B cell (primary cell): Measurements from ENCODE around the gene ATIC. TPM values are rescaled to one million over a fixed set of nuclear protein-coding genes. Genes with fewer than 3 reads are reported as not detected.

Source experiments
- ATAC-seq: fragments of 200-7000 bp; cut with Tn5 transposase; one replicate; pipeline ENCODE4 v1.10.0; 2021; ENCODE audit warnings: low read depth, mild to moderate bottlenecking, moderate number of reproducible peaks, moderate library complexity
- CTCF ChIA-PET: fragments of 350-600 bp; sonication (Branson Sonifier 250); formaldehyde crosslinking; loops from one replicate; lab custom pipeline; 2021; ENCODE audit warnings: antibody characterized with exemption, inconsistent platforms; lab: Charles Lee
- POLR2A ChIA-PET: fragments of 350-600 bp; sonication (Branson Sonifier 250); formaldehyde crosslinking; loops from one replicate; lab custom pipeline; 2021; ENCODE audit warnings: antibody characterized with exemption; lab: Charles Lee
- DNase-seq: peaks from one replicate; pipeline ENCODE4 v3.0.0; 2013
- H2AFZ ChIP-seq: 2 replicates; pipeline ENCODE4 v1.6.1; 2012; ENCODE audit warnings: mild to moderate bottlenecking, low read depth, low read length; ENCODE audit not compliant: insufficient read depth, poor library complexity, severe bottlenecking
- H3K27ac ChIP-seq, 2 donors: 1 replicate in 1 of 2; 2 replicates in 1 of 2; pipeline ENCODE4 v1.5.1; 2012 to 2013; ENCODE audit warnings: low read length in 2 of 2, mild to moderate bottlenecking in 2 of 2, moderate library complexity in 1 of 2
- H3K27me3 ChIP-seq, 4 experiments: fragments of 200-600 bp in 1 of 4; sonication (generic) in 1 of 4; replicated peaks in 1 of 4; 1 replicate in 2 of 4; 2 replicates in 2 of 4; pipeline versions ENCODE4 v1.6.1 to v1.7.0; 2013 to 2016; ENCODE audit warnings: low read length in 3 of 4, mild to moderate bottlenecking in 2 of 4, mixed read lengths in 1 of 4, moderate library complexity in 1 of 4; ENCODE audit not compliant: insufficient read depth in 4 of 4, control insufficient read depth in 3 of 4; ENCODE audit errors: control extremely low read depth in 1 of 4
- H3K36me3 ChIP-seq, 2 experiments: replicated peaks in 1 of 2; 1 replicate in 1 of 2; 2 replicates in 1 of 2; pipeline versions ENCODE4 v1.6.1 to v1.7.1; 2013; ENCODE audit warnings: low read length in 1 of 2; ENCODE audit not compliant: insufficient read depth in 2 of 2, control insufficient read depth in 1 of 2; ENCODE audit errors: control extremely low read depth in 1 of 2, extremely low read depth in 1 of 2
- H3K4me1 ChIP-seq, 2 donors: fragments of 200-600 bp in 1 of 2; sonication (generic) in 1 of 2; 1 replicate in 1 of 2; 2 replicates in 1 of 2; pipeline versions ENCODE4 v1.5.1 to v1.6.1; 2013 to 2017; ENCODE audit warnings: low read length in 2 of 2; ENCODE audit not compliant: control insufficient read depth in 2 of 2, insufficient read depth in 2 of 2
- H3K4me2 ChIP-seq: replicated peaks from 2 replicates; pipeline ENCODE3; 2012; ENCODE audit warnings: mild to moderate bottlenecking, low read depth, low read length; ENCODE audit not compliant: poor library complexity, severe bottlenecking
- H3K4me3 ChIP-seq, 5 experiments: fragments of 200-600 bp in 1 of 5; sonication (generic) in 1 of 5; 1 replicate in 3 of 5; 2 replicates in 2 of 5; pipeline versions ENCODE4 v1.5.1 to v1.7.0; 2011 to 2016; ENCODE audit warnings: low read length in 4 of 5, mild to moderate bottlenecking in 4 of 5, low read depth in 2 of 5, control low read depth in 1 of 5, moderate library complexity in 1 of 5; ENCODE audit not compliant: insufficient read depth in 1 of 5; ENCODE audit errors: control extremely low read depth in 1 of 5, extremely low read depth in 1 of 5
- H3K79me2 ChIP-seq: fragments of 200-600 bp; sonication (generic); one replicate; pipeline ENCODE4 v1.6.0; 2016; ENCODE audit warnings: low read length; ENCODE audit not compliant: control insufficient read depth, insufficient read depth
- H3K9ac ChIP-seq: fragments of 200-600 bp; sonication (generic); 2 replicates; pipeline ENCODE4 v1.6.1; 2017; ENCODE audit warnings: mild to moderate bottlenecking, low read length, moderate library complexity
- H3K9me3 ChIP-seq, 3 donors: one replicate each; pipeline versions ENCODE4 v1.6.1 to v1.7.1; 2013; ENCODE audit warnings: low read length in 2 of 3; ENCODE audit not compliant: control insufficient read depth in 2 of 3, insufficient read depth in 1 of 3; ENCODE audit errors: control extremely low read depth in 1 of 3
- H4K20me1 ChIP-seq: 2 replicates; pipeline ENCODE4 v1.6.0; 2012; ENCODE audit warnings: mild to moderate bottlenecking, low read length; ENCODE audit not compliant: insufficient read depth, control insufficient read depth, poor library complexity, severe bottlenecking
- H3K27ac Mint-ChIP-seq: one replicate; pipeline ENCODE4 v1.8.0; 2021; ENCODE audit warnings: mixed read lengths
- H3K27me3 Mint-ChIP-seq: one replicate; pipeline ENCODE4 v1.8.0; 2021; ENCODE audit warnings: mixed read lengths
- H3K4me1 Mint-ChIP-seq: one replicate; pipeline ENCODE4 v1.8.0; 2021; ENCODE audit warnings: mixed read lengths
- H3K4me3 Mint-ChIP-seq: one replicate; pipeline ENCODE4 v1.8.0; 2021; ENCODE audit warnings: mixed read lengths
- H3K9me3 Mint-ChIP-seq: one replicate; pipeline ENCODE4 v1.8.0; 2022; ENCODE audit warnings: mixed read lengths; ENCODE audit not compliant: insufficient read depth
- EZH2 ChIP-seq: IDR thresholded peaks from 2 replicates; pipeline ENCODE4 v1.6.1; 2012; ENCODE audit warnings: borderline replicate concordance, low read depth, mild to moderate bottlenecking, moderate library complexity, low read length; ENCODE audit not compliant: insufficient read depth, poor library complexity, severe bottlenecking
- WGBS: methylation state at CpG from one replicate; pipeline ENCODE4 v1.1.5; 2013; ENCODE audit warnings: missing lambda C conversion rate; ENCODE audit not compliant: insufficient coverage; 5-methylcytosine and 5-hydroxymethylcytosine counted together
- intact Hi-C: fragments of 100-400 bp; cut with micrococcal nuclease; formaldehyde crosslinking; loops from one replicate; pipeline ENCODE4 v1.10.0; 2022
- polyA plus RNA-seq: library from polyadenylated mRNA; depleted of rRNA; stranded (reverse); fragments of >200 nt; gene quantifications from 2 replicates; pipeline ENCODE4 v1.2.3, GENCODE V29; 2012
- total RNA-seq, 2 donors: library from RNA; stranded (reverse); fragments of 120-200 nt in 1 of 2; gene quantifications; 1 replicate in 1 of 2; 2 replicates in 1 of 2; pipeline versions ENCODE4 v1.2.3 to v1.2.4, GENCODE V29; 2013 to 2022
- TF ChIP-seq, protein P1 (sequence below): fragments of 200-600 bp; IDR thresholded peaks from one replicate; pipeline ENCODE4 v1.8.0; 2022; ENCODE audit warnings: antibody characterized with exemption, mild to moderate bottlenecking

Gene ATIC
- total and polyA plus RNA-seq, 2 donors (not counting 1 experiment from before 2014, with no cell fraction given) = 55.4 to 80.4 TPM

DNA sequence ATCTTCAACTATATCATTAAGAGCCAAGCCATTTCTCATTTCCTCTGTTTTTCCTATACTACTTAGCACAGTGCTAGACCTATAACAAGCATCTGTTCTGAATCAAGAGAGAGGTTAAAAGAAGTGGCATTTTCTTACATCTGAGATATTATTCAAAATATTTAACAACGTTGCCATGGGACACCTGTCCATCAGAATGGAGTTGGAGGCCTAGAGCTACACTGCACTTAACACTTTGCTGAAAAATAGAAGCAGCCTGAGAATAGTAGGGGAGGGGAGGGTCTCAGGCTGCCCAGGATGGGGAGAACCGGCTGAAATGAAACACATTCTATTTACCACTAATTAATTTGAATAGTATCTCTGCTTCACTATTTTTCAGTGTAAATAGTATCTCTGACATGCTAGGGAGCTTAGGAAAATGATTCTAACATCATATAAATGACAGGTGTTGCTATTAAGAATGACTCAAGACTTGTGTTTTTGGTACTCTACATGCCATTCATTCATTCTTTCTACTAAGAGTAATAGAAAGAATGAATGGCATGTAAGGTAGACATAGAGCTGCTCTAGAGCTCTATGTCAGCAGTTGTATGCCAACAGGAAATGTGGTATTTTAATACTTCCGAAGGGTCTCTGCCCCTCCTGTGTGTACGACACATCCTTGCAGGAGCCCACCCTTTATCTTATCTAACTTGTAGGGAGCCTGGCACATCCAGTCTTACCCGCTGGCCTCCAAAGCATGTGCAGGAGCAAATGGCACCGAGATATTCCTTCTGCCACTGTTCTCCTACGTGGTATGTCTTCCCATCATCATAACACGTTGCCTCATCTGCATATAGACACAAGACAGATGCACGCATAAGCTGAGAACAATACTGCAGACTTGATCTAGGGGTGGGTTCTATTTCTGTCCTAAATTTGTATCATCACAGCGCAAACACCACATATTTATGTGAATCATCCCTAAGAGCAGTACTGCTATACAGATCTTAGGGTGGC lies 52.6 kb downstream of the ATIC start:
- 96% methylated on average over 4 of the region's 10 CpGs for WGBS
- ChIA-PET CTCF (interaction anchor here (0.7 kb wide), 1 partner anchor 567 kb away, joined by 4 read pairs; no protein-coding TSS in a partner anchor), POLR2A (no interaction called here)
- Histone ChIP-seq H3K36me3 (peaks cover 0 to 6% of the 10 kb centered on the region in 2 experiments), H3K4me2 (no peak overlapping the region), H3K9me3 (no peaks in the 10 kb centered on the region), H3K9ac (no peak overlapping the region), H3K79me2 (no peaks in the 10 kb centered on the region), H2AFZ (no peak overlapping the region), H3K27ac (no peak overlapping the region), H4K20me1 (no peaks in the 10 kb centered on the region), H3K4me3 (no peak overlapping the region), H3K27me3 (no peaks in the 10 kb centered on the region), H3K4me1 (no peaks in the 10 kb centered on the region)
- ATAC-seq (no peak), DNase-seq (no peak)
- Mint-ChIP-seq H3K9me3 (no peaks in the 10 kb centered on the region), H3K27ac (no peak overlapping the region), H3K4me3 (no peak overlapping the region), H3K4me1 (peaks cover 2% of the 10 kb centered on the region), H3K27me3 (no peaks in the 10 kb centered on the region)
- intact Hi-C loops = no loop called here
- TF ChIP-seq, protein P1, sequence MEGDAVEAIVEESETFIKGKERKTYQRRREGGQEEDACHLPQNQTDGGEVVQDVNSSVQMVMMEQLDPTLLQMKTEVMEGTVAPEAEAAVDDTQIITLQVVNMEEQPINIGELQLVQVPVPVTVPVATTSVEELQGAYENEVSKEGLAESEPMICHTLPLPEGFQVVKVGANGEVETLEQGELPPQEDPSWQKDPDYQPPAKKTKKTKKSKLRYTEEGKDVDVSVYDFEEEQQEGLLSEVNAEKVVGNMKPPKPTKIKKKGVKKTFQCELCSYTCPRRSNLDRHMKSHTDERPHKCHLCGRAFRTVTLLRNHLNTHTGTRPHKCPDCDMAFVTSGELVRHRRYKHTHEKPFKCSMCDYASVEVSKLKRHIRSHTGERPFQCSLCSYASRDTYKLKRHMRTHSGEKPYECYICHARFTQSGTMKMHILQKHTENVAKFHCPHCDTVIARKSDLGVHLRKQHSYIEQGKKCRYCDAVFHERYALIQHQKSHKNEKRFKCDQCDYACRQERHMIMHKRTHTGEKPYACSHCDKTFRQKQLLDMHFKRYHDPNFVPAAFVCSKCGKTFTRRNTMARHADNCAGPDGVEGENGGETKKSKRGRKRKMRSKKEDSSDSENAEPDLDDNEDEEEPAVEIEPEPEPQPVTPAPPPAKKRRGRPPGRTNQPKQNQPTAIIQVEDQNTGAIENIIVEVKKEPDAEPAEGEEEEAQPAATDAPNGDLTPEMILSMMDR = no peak
- no peak for TF ChIP-seq EZH2

- no peak overlapping the region for H3K4me3 Mint-ChIP-seq
- intact Hi-C loops = no loop called here
- Histone ChIP-seq H3K9me3 (no peaks in the 10 kb centered on the region), H3K4me3 (no peak overlapping the region), H3K27me3 (no peaks in the 10 kb centered on the region), H4K20me1 (no peaks in the 10 kb centered on the region), H3K4me1 (no peaks in the 10 kb centered on the region), H2AFZ (no peak overlapping the region), H3K79me2 (no peaks in the 10 kb centered on the region), H3K4me2 (no peak overlapping the region), H3K27ac (no peak overlapping the region), H3K9ac (no peak overlapping the region), H3K36me3 (peaks cover 0 to 6% of the 10 kb centered on the region in 2 experiments)
- CTCF ChIA-PET = interaction anchor here (0.7 kb wide), 1 partner anchor 566 kb away, joined by 4 read pairs; no protein-coding TSS in a partner anchor
- no peaks in the 10 kb centered on the region for H3K9me3 Mint-ChIP-seq
- POLR2A ChIA-PET = no interaction called here
- no peak for DNase-seq
- H3K4me1 Mint-ChIP-seq = peaks cover 2% of the 10 kb centered on the region
- H3K27me3 Mint-ChIP-seq = no peaks in the 10 kb centered on the region
- no peak for ATAC-seq
- no CpG with 5 or more reads among the region's 4 CpGs for WGBS
- TF ChIP-seq EZH2 = no peak
- TF ChIP-seq, protein P1 = no peak
- no peak overlapping the region for H3K27ac Mint-ChIP-seq
Observed at GRCh38 chr2:215365184-215365658, 53.4 kb downstream of the ATIC start.
